C4-2B (cell line): Measurements from ENCODE around the gene GAS2L3.

ENCODE experiments used
- ZFX ChIP-seq: fragments of 450-650 bp; IDR thresholded peaks from 2 replicates; pipeline ENCODE4 v1.6.1; 2017
- TF ChIP-seq, protein P1 (sequence below): fragments of 450-650 bp; conservative IDR thresholded peaks from 2 replicates; pipeline ENCODE4 v1.5.1; 2017; ENCODE audit warnings: mild to moderate bottlenecking

DNA sequence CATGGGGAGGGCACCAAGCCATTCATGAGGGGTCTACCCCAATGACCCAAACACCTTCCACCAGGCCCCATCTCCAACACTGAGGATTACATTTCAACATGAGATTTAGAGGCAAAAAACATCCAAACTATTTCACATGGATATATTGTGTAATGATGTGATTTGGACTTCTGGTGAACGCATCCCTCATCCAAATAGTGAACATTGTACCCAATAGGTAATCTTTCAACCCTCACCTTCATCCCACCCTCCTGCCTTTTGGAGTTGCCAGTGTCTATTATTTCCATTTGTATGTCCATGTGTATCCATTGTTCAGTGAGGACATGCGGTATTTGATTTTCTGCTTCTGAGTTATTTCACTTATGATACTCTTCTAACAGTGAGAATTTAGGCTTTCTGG is 16.1 kb upstream of the GAS2L3 start:
- TF ChIP-seq, protein P1, sequence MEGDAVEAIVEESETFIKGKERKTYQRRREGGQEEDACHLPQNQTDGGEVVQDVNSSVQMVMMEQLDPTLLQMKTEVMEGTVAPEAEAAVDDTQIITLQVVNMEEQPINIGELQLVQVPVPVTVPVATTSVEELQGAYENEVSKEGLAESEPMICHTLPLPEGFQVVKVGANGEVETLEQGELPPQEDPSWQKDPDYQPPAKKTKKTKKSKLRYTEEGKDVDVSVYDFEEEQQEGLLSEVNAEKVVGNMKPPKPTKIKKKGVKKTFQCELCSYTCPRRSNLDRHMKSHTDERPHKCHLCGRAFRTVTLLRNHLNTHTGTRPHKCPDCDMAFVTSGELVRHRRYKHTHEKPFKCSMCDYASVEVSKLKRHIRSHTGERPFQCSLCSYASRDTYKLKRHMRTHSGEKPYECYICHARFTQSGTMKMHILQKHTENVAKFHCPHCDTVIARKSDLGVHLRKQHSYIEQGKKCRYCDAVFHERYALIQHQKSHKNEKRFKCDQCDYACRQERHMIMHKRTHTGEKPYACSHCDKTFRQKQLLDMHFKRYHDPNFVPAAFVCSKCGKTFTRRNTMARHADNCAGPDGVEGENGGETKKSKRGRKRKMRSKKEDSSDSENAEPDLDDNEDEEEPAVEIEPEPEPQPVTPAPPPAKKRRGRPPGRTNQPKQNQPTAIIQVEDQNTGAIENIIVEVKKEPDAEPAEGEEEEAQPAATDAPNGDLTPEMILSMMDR: no peak
- TF ChIP-seq ZFX: no peak
